HL-60 (cell line): ENCODE data around the gene DUS1L.

Source experiments
- DNase-seq, 2 experiments: peaks; one replicate each; pipeline ENCODE4 v3.0.0-alpha.2; 2010 to 2020; ENCODE audit warnings: low read depth in 1 of 2, low spot score in 1 of 2
- H3K27ac ChIP-seq: fragments of 250-450 bp; sonication (Bioruptor Pico); replicated peaks from 2 replicates; pipeline ENCODE4 v1.5.1; 2020; ENCODE audit warnings: mild to moderate bottlenecking, moderate library complexity
- H3K27me3 ChIP-seq: fragments of 250-450 bp; sonication (Bioruptor Pico); 2 replicates; pipeline ENCODE4 v1.5.1; 2021; ENCODE audit warnings: mild to moderate bottlenecking, moderate library complexity; ENCODE audit not compliant: insufficient read depth, poor library complexity, severe bottlenecking
- H3K4me3 ChIP-seq: replicated peaks from 2 replicates; pipeline ENCODE4 v1.5.1; 2011; ENCODE audit warnings: mild to moderate bottlenecking, control low read depth, low read length; ENCODE audit not compliant: insufficient read depth
- CTCF ChIP-seq: IDR thresholded peaks from one replicate; pipeline ENCODE4 v1.5.1; 2011; ENCODE audit warnings: low read length, control low read depth, inconsistent platforms; ENCODE audit not compliant: insufficient read depth
- GABPA ChIP-seq: IDR thresholded peaks from 2 replicates; pipeline ENCODE4 v1.6.1; 2012; ENCODE audit warnings: low read depth
- POLR2AphosphoS5 ChIP-seq: IDR thresholded peaks from 2 replicates; pipeline ENCODE4 v1.6.1; 2012; ENCODE audit warnings: low read depth
- REST ChIP-seq: IDR thresholded peaks from 2 replicates; pipeline ENCODE4 v1.6.1; 2012; ENCODE audit warnings: low read depth; ENCODE audit not compliant: insufficient replicate concordance
- SPI1 ChIP-seq: IDR thresholded peaks from 2 replicates; pipeline ENCODE4 v1.6.1; 2012; ENCODE audit warnings: low read depth, mild to moderate bottlenecking, borderline replicate concordance

Gene DUS1L

GRCh38 chr17:82086941-82087906, 21.6 kb upstream of the DUS1L start:
- Histone ChIP-seq H3K4me3 (no peak overlapping the region), H3K27ac (no peak overlapping the region), H3K27me3 (no peaks in the 10 kb centered on the region)
- TF ChIP-seq CTCF (no peak), REST (no peak), GABPA (no peak), SPI1 (no peak), POLR2AphosphoS5 (no peak; the same call in none of the 2 replicates)
- peak in 1 of 2 experiments; percentile 34 for DNase-seq

GRCh38 chr17:82085931-82086764, 20.5 kb upstream of the DUS1L start:
- no peaks in the 10 kb centered on the region for H3K27me3 ChIP-seq
- no peak for DNase-seq
- H3K27ac ChIP-seq, result no peak overlapping the region
- H3K4me3 ChIP-seq, result no peak overlapping the region
- TF ChIP-seq REST, result no peak
- peak; percentile 40; the same call in 1 of the 2 replicates for TF ChIP-seq POLR2AphosphoS5

- no peak for DNase-seq
These were observed 19.6 kb upstream of the DUS1L start for GRCh38 chr17:82085031-82085861.

More at GRCh38 chr17:82085031-82085861, 19.6 kb upstream of the DUS1L start:
- TF ChIP-seq CTCF, result no peak
- no peak for TF ChIP-seq GABPA
- no peak for TF ChIP-seq SPI1
- TF ChIP-seq POLR2AphosphoS5, result no peak
- no peak for TF ChIP-seq REST
- no peak overlapping the region for H3K4me3 ChIP-seq
- no peak overlapping the region for H3K27ac ChIP-seq
- H3K27me3 ChIP-seq, result no peaks in the 10 kb centered on the region
